Measurements from ENCODE around the gene EID1.

DNA sequence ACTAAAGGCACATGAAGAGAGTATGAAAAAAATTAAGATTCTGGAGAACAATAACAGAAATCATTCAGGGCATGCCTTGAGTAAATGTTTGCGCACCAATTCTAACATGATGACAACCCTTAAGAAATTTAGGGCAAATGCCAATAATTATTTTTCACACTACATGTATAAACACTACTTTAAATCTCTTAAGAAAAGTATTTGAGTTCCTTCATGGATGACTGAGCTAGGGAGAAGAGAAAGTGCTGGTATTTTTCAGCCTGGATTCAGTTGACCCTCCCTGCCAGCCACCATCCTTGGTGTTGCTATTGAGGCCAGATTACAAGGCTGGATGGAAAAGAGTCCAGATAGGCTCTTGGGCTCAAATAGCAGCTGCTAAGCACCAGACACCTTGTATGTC is 8.0 kb upstream of the EID1 start:
- TF ChIP-seq CTCF (conservative IDR thresholded peaks at IDR 0.05 in 1 of 2, IDR thresholded peaks at IDR 0.05 in 1 of 2; ENCODE audit: low read depth in 1 of 2, low read length in 2 of 2) = no peak
- no peak for TF ChIP-seq EZH2 (IDR thresholded peaks at IDR 0.05; ENCODE audit: low read length, missing control alignments)

Measured in fibroblast of lung (primary cell).